Adrenal gland (tissue), 12 donors: Measurements from ENCODE around the gene POPDC2. TPM values are rescaled to one million over a fixed set of nuclear protein-coding genes. Genes with fewer than 3 reads are reported as not detected.

ENCODE experiments used
- DNase-seq, 7 donors: peaks; one replicate each; pipeline ENCODE4 v3.0.0-alpha.2; 2019 to 2020
- H3K27ac ChIP-seq, 5 donors: fragments of 200-600 bp; sonication (generic) in 4 of 5; 1 replicate in 3 of 5; 2 replicates in 2 of 5; pipeline versions ENCODE4 v1.5.1 to v1.8.0; 2016 to 2020; ENCODE audit warnings: mild to moderate bottlenecking in 1 of 5
- H3K27me3 ChIP-seq: fragments of 200-600 bp; 2 replicates; pipeline ENCODE4 v1.8.0; 2021
- H3K36me3 ChIP-seq, 2 donors: fragments of 200-600 bp; replicated peaks in 1 of 2; 1 replicate in 1 of 2; 2 replicates in 1 of 2; pipeline versions ENCODE4 v1.5.1 to v1.8.0; 2018 to 2022
- H3K4me1 ChIP-seq, 2 donors: fragments of 200-600 bp; replicated peaks in 1 of 2; 1 replicate in 1 of 2; 2 replicates in 1 of 2; pipeline versions ENCODE4 v1.5.1 to v1.8.0; 2018 to 2021
- H3K4me3 ChIP-seq, 4 donors: fragments of 200-600 bp; sonication (generic) in 3 of 4; one replicate each; pipeline ENCODE4 v1.5.1; 2016 to 2018
- H3K9me3 ChIP-seq, 3 donors: fragments of 200-600 bp; sonication (generic) in 1 of 3; replicated peaks in 1 of 3; 1 replicate in 2 of 3; 2 replicates in 1 of 3; pipeline versions ENCODE4 v1.5.1 to v1.8.0; 2016 to 2021
- CTCF ChIP-seq, 6 experiments: fragments of 450-650 bp in 4 of 6; fragments of 200-600 bp in 2 of 6; sonication (generic) in 1 of 6; IDR thresholded peaks; 1 replicate in 5 of 6; 2 replicates in 1 of 6; pipeline versions ENCODE4 v1.5.1 to v1.8.0; 2016 to 2021; ENCODE audit warnings: antibody characterized with exemption in 6 of 6, mild to moderate bottlenecking in 2 of 6, moderate library complexity in 1 of 6
- POLR2A ChIP-seq, 2 donors: fragments of 450-650 bp; IDR thresholded peaks; one replicate each; pipeline ENCODE4 v1.6.1; 2017; ENCODE audit warnings: antibody characterized with exemption in 2 of 2, mild to moderate bottlenecking in 2 of 2, moderate library complexity in 1 of 2
- WGBS, 4 donors: extraction: QIAGEN DNeasy Blood & Tissue Kit in 2 of 4; methylation state at CpG; one replicate each; pipeline versions ENCODE4 v1.1.5 to v1.1.7; 2013 to 2017; 5-methylcytosine and 5-hydroxymethylcytosine counted together
- intact Hi-C, 2 donors: fragments of 100-400 bp; cut with DNase I; formaldehyde crosslinking; loops; one replicate each; pipeline versions ENCODE4 v1.14.1 to v1.15.0; 2022 to 2023
- polyA plus RNA-seq, 3 donors: library from polyadenylated mRNA; stranded (reverse); fragments of 200-250 nt in 2 of 3; fragments of 350-450 nt in 1 of 3; fragmentation: Illumina TruSeq in 1 of 3; extraction: RNeasy Lipid Tissue Mini Kit (QIAGEN cat#74804) in 1 of 3; gene quantifications; one replicate each; pipeline ENCODE4 v1.2.3, GENCODE V29; 2013 to 2014
- total RNA-seq, 9 donors: library from RNA; depleted of rRNA in 4 of 9; stranded (reverse); fragments of >200 nt in 4 of 9; fragments of 120-200 nt in 1 of 9; fragmentation: NEBNext Ultra II Directional in 1 of 9; extraction: Animal tissue kit (Norgen Biotek cat#: 25700) in 1 of 9; gene quantifications; one replicate each; pipeline versions ENCODE4 v1.1.0 to v1.2.4, GENCODE V29; 2013 to 2023
- donor health status: healthy with polysubstance abuse.
- donor health status: Bipolar disorder and iron deficiency.
- donor health status: DM: yes; HTN: yes; CAD: no.
- donor health status: DM: no; HTN: no; CAD: no.
- donor health status: DM: no; HTN: no; CAD: no.
- donor health status: DM: yes; HTN: yes; CAD: no.

POPDC2 gene
- total and polyA plus RNA-seq, 12 donors, result 1.3 to 17.5 (median 3.3) TPM

- DNase-seq, result no peak
- H3K9me3 ChIP-seq, result no peaks in the 10 kb centered on the region
- H3K4me1 ChIP-seq, result peaks cover 30 to 41% of the 10 kb centered on the region in 2 donors
- 68 to 92% (median 88%) methylated on average over 5 to 9 of the region's 9 CpGs for WGBS, 4 donors
- no peak overlapping the region for H3K4me3 ChIP-seq
- intact Hi-C loops, result no loop called here
- no peaks in the 10 kb centered on the region for H3K27me3 ChIP-seq
- H3K36me3 ChIP-seq, result no peaks in the 10 kb centered on the region
- H3K27ac ChIP-seq, result peak overlapping the region in 2 of 5 donors; percentile 12 to 56
- TF ChIP-seq POLR2A (IDR thresholded peaks at IDR 0.05) (no peak), CTCF (IDR thresholded peaks at IDR 0.05) (no peak)
Measured at GRCh38 chr3:119659606-119660291, 640 bp downstream of the POPDC2 start.

DNA sequence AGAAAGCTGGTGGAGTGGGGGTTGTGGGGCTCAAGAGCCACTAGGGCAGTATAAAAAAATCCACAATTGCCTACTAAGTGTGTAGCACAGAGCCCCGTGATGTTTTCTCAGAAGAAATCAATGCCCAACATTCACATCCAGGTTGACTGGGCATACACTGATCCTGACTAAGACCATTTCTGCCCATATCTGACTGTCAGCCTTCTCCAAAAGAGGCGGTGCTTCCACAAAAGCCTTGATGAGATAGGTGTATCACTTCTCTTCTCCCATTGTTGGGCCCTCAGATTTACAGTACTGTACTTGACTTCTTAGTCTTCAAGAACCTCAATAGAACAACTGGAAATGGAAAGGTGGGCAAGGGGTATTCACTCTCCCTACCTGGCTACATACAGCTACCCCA is 1.4 kb downstream of the POPDC2 start:
- peak overlapping the region in 1 of 5 donors; percentile 13 for H3K27ac ChIP-seq
- H3K4me1 ChIP-seq, result peaks cover 30 to 41% of the 10 kb centered on the region in 2 donors
- no peaks in the 10 kb centered on the region for H3K27me3 ChIP-seq
- intact Hi-C loops, result no loop called here
- 91 to 100% (median 98%) methylated on average over 2 of the region's 2 CpGs for WGBS, 4 donors
- no peaks in the 10 kb centered on the region for H3K9me3 ChIP-seq
- DNase-seq, result no peak
- no peak overlapping the region for H3K4me3 ChIP-seq
- TF ChIP-seq CTCF (IDR thresholded peaks at IDR 0.05) (no peak), POLR2A (IDR thresholded peaks at IDR 0.05) (no peak)
- H3K36me3 ChIP-seq, result no peaks in the 10 kb centered on the region

DNA sequence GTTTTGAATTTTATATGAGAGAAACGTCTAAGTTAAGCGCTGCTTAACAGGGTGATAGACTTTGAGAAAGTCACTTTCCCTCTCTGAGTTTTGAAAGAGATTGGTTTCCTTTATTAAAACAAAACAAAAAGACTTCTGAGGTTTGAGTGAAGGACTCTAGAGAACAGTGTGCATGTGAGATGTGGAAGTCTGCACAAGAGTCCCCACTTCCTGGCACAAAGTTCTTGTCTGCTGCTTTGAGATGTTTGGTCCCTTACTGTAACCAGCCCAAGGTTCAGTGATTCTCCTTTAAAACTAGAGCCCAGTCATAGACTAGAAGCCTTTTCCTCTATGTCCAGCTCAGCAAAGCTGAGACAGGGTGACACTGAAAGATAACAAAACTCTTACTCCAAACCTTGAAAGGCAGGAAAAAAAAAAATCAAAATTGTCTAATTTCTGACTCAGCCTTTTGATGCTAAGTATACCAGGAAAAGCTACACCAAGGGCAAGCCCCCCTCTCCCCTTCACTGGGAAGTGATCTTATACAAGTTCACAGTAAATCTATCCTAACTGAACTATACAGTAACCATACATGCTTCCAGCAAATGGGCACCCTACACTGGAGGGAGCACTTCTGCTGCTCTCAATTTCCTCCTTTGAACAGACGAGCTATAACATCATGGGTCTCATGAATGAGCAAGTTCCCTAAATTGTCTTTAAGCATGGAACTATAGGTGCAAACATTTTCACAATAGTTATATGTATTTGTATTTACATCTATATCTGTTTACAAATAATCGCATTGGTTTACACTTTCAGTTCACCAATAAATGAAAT is 2.3 kb downstream of the POPDC2 start:
- TF ChIP-seq CTCF (IDR thresholded peaks at IDR 0.05) (no peak), POLR2A (IDR thresholded peaks at IDR 0.05) (no peak)
- Histone ChIP-seq H3K27ac (peak overlapping the region in 1 of 5 donors; percentile 26), H3K4me3 (no peak overlapping the region), H3K36me3 (no peaks in the 10 kb centered on the region), H3K27me3 (no peaks in the 10 kb centered on the region), H3K4me1 (peaks cover 22 to 34% of the 10 kb centered on the region in 2 donors), H3K9me3 (no peaks in the 10 kb centered on the region)
- DNase-seq, result no peak
- intact Hi-C loops, result no loop called here
- WGBS, 4 donors, result 76 to 78% (median 77%) methylated on average over 4 of the region's 4 CpGs

- Histone ChIP-seq H3K9me3 (no peaks in the 10 kb centered on the region), H3K27me3 (no peaks in the 10 kb centered on the region), H3K27ac (no peak overlapping the region), H3K4me3 (no peak overlapping the region), H3K4me1 (peaks cover 15 to 21% of the 10 kb centered on the region in 2 donors), H3K36me3 (no peaks in the 10 kb centered on the region)
- 40 to 43% (median 42%) methylated on average over 2 of the region's 2 CpGs for WGBS, 4 donors
- DNase-seq, result no peak
- no peak for TF ChIP-seq POLR2A (IDR thresholded peaks at IDR 0.05)
- no peak for TF ChIP-seq CTCF (IDR thresholded peaks at IDR 0.05)
- intact Hi-C loops, result no loop called here
Measured at GRCh38 chr3:119653876-119654275, 6.5 kb downstream of the POPDC2 start.
